K562 (cell line): ENCODE data around the gene ZNF276. TPM values are rescaled to one million over a fixed set of nuclear protein-coding genes. Genes with fewer than 3 reads are reported as not detected.

Experiments
- ATAC-seq: fragments of 200-7000 bp; cut with Tn5 transposase; 3 replicates; pipeline ENCODE4 v1.9.1; 2020; ENCODE audit warnings: moderate library complexity
- BruUV-seq: library from RNA; stranded (reverse); fragments of 400-500 nt; replicated peaks from 2 replicates; lab custom pipeline; 2021; lab: Mats Ljungman, UMichigan
- CTCF ChIA-PET: fragments of 300-600 bp; formaldehyde crosslinking; extraction: SDS; loops from one replicate; lab custom pipeline; 2021; ENCODE audit warnings: low intra/inter-chr PET ratio; lab: Yijun Ruan, JAX
- POLR2A ChIA-PET: fragments of 300-600, 350-650 bp; sonication (Branson Sonifier 250); formaldehyde crosslinking; extraction: SDS; loops from one replicate; lab custom pipeline; 2021; ENCODE audit warnings: antibody characterized with exemption, inconsistent platforms; lab: Yijun Ruan, JAX
- DNase-seq, 4 experiments: peaks; one replicate each; pipeline versions ENCODE4 v3.0.0 to v3.0.0-alpha.2; 2011 to 2018; ENCODE audit warnings: low spot score in 3 of 4, mixed read lengths in 3 of 4; ENCODE audit errors: extremely low read depth in 1 of 4
- FAIRE-seq: peaks from 2 replicates; lab custom pipeline; 2011; peaks lifted over from hg19 to GRCh38; lab: Jason Lieb, UNC
- H2AFZ ChIP-seq: 2 replicates; pipeline ENCODE4 v1.6.0; 2011; ENCODE audit warnings: low read depth, low read length, control low read depth, inconsistent platforms
- H3K27ac ChIP-seq: fragments of 200-600 bp; 3 replicates; pipeline ENCODE4 v1.8.0; 2011; ENCODE audit warnings: low read depth, mild to moderate bottlenecking, control low read depth, inconsistent platforms, low read length, moderate library complexity, mixed read lengths; ENCODE audit errors: extremely low read depth
- H3K27me3 ChIP-seq, 2 experiments: fragments of 300-600 bp in 1 of 2; 2 replicates in 1 of 2; 3 replicates in 1 of 2; pipeline versions ENCODE4 v1.6.0 to v1.8.0; 2011; ENCODE audit warnings: inconsistent platforms in 2 of 2, low read length in 2 of 2, mild to moderate bottlenecking in 1 of 2, mixed read lengths in 1 of 2, moderate library complexity in 1 of 2; ENCODE audit not compliant: control insufficient read depth in 2 of 2, insufficient read depth in 2 of 2
- H3K36me3 ChIP-seq: fragments of 300-600 bp; 3 replicates; pipeline ENCODE4 v1.8.0; 2011; ENCODE audit warnings: mild to moderate bottlenecking, low read length, inconsistent platforms; ENCODE audit not compliant: control insufficient read depth, insufficient read depth
- H3K4me1 ChIP-seq, 2 experiments: fragments of 200-600 bp in 1 of 2; replicated peaks in 1 of 2; 2 replicates in 1 of 2; 3 replicates in 1 of 2; pipeline versions ENCODE4 v1.5.1 to v1.8.0; 2011; ENCODE audit warnings: inconsistent platforms in 2 of 2, low read length in 2 of 2, mild to moderate bottlenecking in 1 of 2, mixed read lengths in 1 of 2, moderate library complexity in 1 of 2; ENCODE audit not compliant: control insufficient read depth in 2 of 2, insufficient read depth in 2 of 2
- H3K4me2 ChIP-seq: 2 replicates; pipeline ENCODE4 v1.6.1; 2011; ENCODE audit warnings: low read length, control low read depth, inconsistent platforms, mixed read lengths; ENCODE audit not compliant: insufficient read depth
- H3K4me3 ChIP-seq: fragments of 200-600 bp; sonication (generic), shearing (Covaris generic); 2 replicates; pipeline ENCODE4 v1.5.1; 2016; ENCODE audit warnings: control low read depth, inconsistent platforms
- H3K79me2 ChIP-seq: fragments of 200-600 bp; 3 replicates; pipeline ENCODE4 v1.8.0; 2011; ENCODE audit warnings: low read length, inconsistent platforms; ENCODE audit not compliant: control insufficient read depth, insufficient read depth
- H3K9ac ChIP-seq, 2 experiments: 2 replicates each; pipeline versions ENCODE4 v1.6.0 to v1.6.1; 2011; ENCODE audit warnings: low read depth in 2 of 2, low read length in 2 of 2, control low read depth in 1 of 2, inconsistent platforms in 1 of 2, mild to moderate bottlenecking in 1 of 2, mixed read lengths in 1 of 2; ENCODE audit not compliant: insufficient read depth in 1 of 2
- H3K9me1 ChIP-seq: one replicate; pipeline ENCODE4 v1.6.0; 2011; ENCODE audit warnings: inconsistent platforms, mild to moderate bottlenecking, low read length, moderate library complexity; ENCODE audit not compliant: control insufficient read depth, insufficient read depth
- H3K9me3 ChIP-seq: replicated peaks from 2 replicates; pipeline ENCODE4 v1.5.1; 2011; ENCODE audit warnings: low read depth, low read length, inconsistent platforms; ENCODE audit not compliant: control insufficient read depth, insufficient read depth
- H4K20me1 ChIP-seq: replicated peaks from 2 replicates; pipeline ENCODE4 v1.6.1; 2011; ENCODE audit warnings: low read length, inconsistent platforms, mixed read lengths; ENCODE audit not compliant: control insufficient read depth, insufficient read depth
- ARID2 ChIP-seq: fragments of 450-650 bp; IDR thresholded peaks from 2 replicates; pipeline ENCODE4 v1.6.1; 2017; ENCODE audit warnings: antibody characterized with exemption, mild to moderate bottlenecking
- HMG20B ChIP-seq: fragments of 250-450 bp; sonication (Bioruptor Pico); IDR thresholded peaks from 2 replicates; pipeline ENCODE4 v1.5.0; 2021; ENCODE audit warnings: mild to moderate bottlenecking
- HMGN3 ChIP-seq: IDR thresholded peaks from 2 replicates; pipeline ENCODE4 v1.6.1; 2011; ENCODE audit warnings: borderline replicate concordance, low read depth, mild to moderate bottlenecking, mixed read lengths, low read length; ENCODE audit not compliant: insufficient read length; ENCODE audit errors: extremely low read depth
- HMGXB4 ChIP-seq: sonication (generic); formaldehyde crosslinking; IDR thresholded peaks from 2 replicates; pipeline ENCODE4 v1.8.1; 2023; ENCODE audit warnings: mild to moderate bottlenecking, missing genetic modification reagents
- KAT7 ChIP-seq: sonication (generic); formaldehyde crosslinking; IDR thresholded peaks from 2 replicates; pipeline ENCODE4 v1.8.0; 2022; ENCODE audit warnings: missing genetic modification reagents, mild to moderate bottlenecking, borderline replicate concordance
- NFIC ChIP-seq: fragments of 450-650 bp; IDR thresholded peaks from 2 replicates; pipeline ENCODE4 v1.6.1; 2017; ENCODE audit warnings: mild to moderate bottlenecking, inconsistent platforms
- PYGO2 ChIP-seq: fragments of 450-650 bp; IDR thresholded peaks from 2 replicates; pipeline ENCODE4 v1.6.1; 2016; ENCODE audit warnings: mild to moderate bottlenecking, missing genetic modification characterization, moderate library complexity, missing compliant biosample characterization
- RBM15 ChIP-seq: fragments of 200-400 bp; formaldehyde crosslinking; IDR thresholded peaks from 2 replicates; pipeline ENCODE4 v1.6.1; 2018; ENCODE audit warnings: mild to moderate bottlenecking, low read length, moderate library complexity; ENCODE audit not compliant: insufficient read depth
- ZNF140 ChIP-seq: fragments of 250-450 bp; sonication (Bioruptor Pico); IDR thresholded peaks from 2 replicates; pipeline ENCODE4 v1.8.0; 2021; ENCODE audit warnings: moderate library complexity, mild to moderate bottlenecking, inconsistent platforms
- ZNF512 ChIP-seq: IDR thresholded peaks from 2 replicates; pipeline ENCODE4 v1.6.1; 2016; ENCODE audit warnings: missing genetic modification characterization, missing compliant biosample characterization
- WGBS: fragments of 100-300 bp; shearing (Covaris generic); methylation state at CpG from one replicate; pipeline ENCODE4 v1.1.6; 2016; ENCODE audit warnings: low coverage, mixed read lengths; ENCODE audit not compliant: insufficient coverage; ENCODE audit errors: missing lambda C conversion rate; 5-methylcytosine and 5-hydroxymethylcytosine counted together
- in situ Hi-C: fragments of 300-500 bp; cut with MboI; formaldehyde crosslinking; loops from 4 replicates; pipeline ENCODE4 v1.15.0; 2018; ENCODE audit warnings: inconsistent platforms, mixed read lengths
- intact Hi-C: fragments of 100-400 bp; cut with micrococcal nuclease; formaldehyde crosslinking; loops from 2 replicates; pipeline ENCODE4 v1.14.2; 2022
- polyA plus RNA-seq, 8 experiments: library from polyadenylated mRNA; depleted of rRNA in 4 of 8; stranded (reverse) in 5 of 8; unstranded in 3 of 8; fragments of >200 nt; fragmentation: Nextera tagmentation in 2 of 8; fragmentation: Illumina TruSeq in 1 of 8; extraction: Ambion mirVana in 2 of 8; extraction: Trizol in 1 of 8; gene quantifications; 2 replicates each; pipeline versions ENCODE4 v1.2.1 to v1.2.3, GENCODE V29; 2011 to 2014; ENCODE audit warnings: inconsistent platforms in 1 of 8, missing spikeins in 1 of 8
- total RNA-seq, 7 experiments: library from RNA; depleted of rRNA in 6 of 7; stranded (reverse); fragments of >200 nt in 6 of 7; fragmentation: Illumina TruSeq in 2 of 7; extraction: Trizol in 2 of 7; gene quantifications; 2 replicates each; pipeline versions ENCODE4 v1.2.1 to v1.2.3, GENCODE V29; 2011 to 2021; ENCODE audit warnings: low replicate concordance in 1 of 7

The ZNF276 gene
- total and polyA plus RNA-seq, 9 of the 15 experiments (the other 6 are each of a cell fraction or from before 2014, with no cell fraction given): 0.49 to 43.9 (median 15.8) TPM

GRCh38 chr16:89779231-89779908 is 58.0 kb downstream of the ZNF276 start:
- no peaks in the 10 kb centered on the region for H3K9me1 ChIP-seq
- no peak overlapping the region for H3K4me2 ChIP-seq
- no peaks in the 10 kb centered on the region for H3K9me3 ChIP-seq
- intact Hi-C loops (no loop called here), in situ Hi-C loops (no loop called here)
- H4K20me1 ChIP-seq: no peaks in the 10 kb centered on the region
- no TSS peak for BruUV-seq
- H3K27ac ChIP-seq: no peak overlapping the region
- H3K27me3 ChIP-seq: no peaks in the 10 kb centered on the region
- no peaks in the 10 kb centered on the region for H3K4me1 ChIP-seq
- WGBS: 92% methylated on average over 13 of the region's 13 CpGs
- no peak for ATAC-seq
- no peak for FAIRE-seq
- H3K4me3 ChIP-seq: no peak overlapping the region
- H2AFZ ChIP-seq: no peak overlapping the region
- H3K9ac ChIP-seq: no peak overlapping the region
- H3K79me2 ChIP-seq: no peaks in the 10 kb centered on the region
- peaks cover 81% of the 10 kb centered on the region; the same call in 2 of the 3 replicates for H3K36me3 ChIP-seq
- ChIA-PET POLR2A (interaction anchor here (1.1 to 1.6 kb wide), 3 partner anchors 15 to 73 kb away, joined by 3 to 4 read pairs (median 3); no protein-coding TSS in a partner anchor), CTCF (no interaction called here)
- DNase-seq: no peak
- TF ChIP-seq ZNF140: no peak
- no peak for TF ChIP-seq PYGO2
- TF ChIP-seq ARID2: no peak

- in situ Hi-C loops: no loop called here
- no peaks in the 10 kb centered on the region for H3K79me2 ChIP-seq
- intact Hi-C loops: no loop called here
- H4K20me1 ChIP-seq: no peaks in the 10 kb centered on the region
- no peak for TF ChIP-seq RBM15
- no peak for TF ChIP-seq HMGN3
- no peak for TF ChIP-seq HMGXB4 (CRISPR knock-in tag)
- no peak for TF ChIP-seq ZNF512 (tag)
- TF ChIP-seq KAT7 (CRISPR knock-in tag): no peak
- TF ChIP-seq NFIC: no peak
- no peak for TF ChIP-seq HMG20B (CRISPR knock-in tag)
- FAIRE-seq: no peak
- peaks cover 84% of the 10 kb centered on the region; the same call in 2 of the 3 replicates for H3K36me3 ChIP-seq
- no peak overlapping the region for H3K27ac ChIP-seq
- ChIA-PET CTCF (no interaction called here), POLR2A (interaction anchor here (1.1 to 1.6 kb wide), 3 partner anchors 14 to 74 kb away, joined by 3 to 4 read pairs (median 3); no protein-coding TSS in a partner anchor)
- no peak overlapping the region for H2AFZ ChIP-seq
- 89% methylated on average over 6 of the region's 6 CpGs for WGBS
- no peaks in the 10 kb centered on the region for H3K27me3 ChIP-seq
- no peak overlapping the region for H3K9ac ChIP-seq
- no peak overlapping the region for H3K4me3 ChIP-seq
- H3K4me1 ChIP-seq: no peaks in the 10 kb centered on the region
- H3K9me3 ChIP-seq: no peaks in the 10 kb centered on the region
- no peaks in the 10 kb centered on the region for H3K9me1 ChIP-seq
- H3K4me2 ChIP-seq: no peak overlapping the region
- no peak for DNase-seq
- no peak for ATAC-seq
- BruUV-seq: no TSS peak
Measured at GRCh38 chr16:89779909-89780305, 58.6 kb downstream of the ZNF276 start.
